ENCODE results near the gene DPM2.
A peak's percentile ranks its signal among the peaks of the same experiment; 100 is the strongest.

The DPM2 gene

DNA sequence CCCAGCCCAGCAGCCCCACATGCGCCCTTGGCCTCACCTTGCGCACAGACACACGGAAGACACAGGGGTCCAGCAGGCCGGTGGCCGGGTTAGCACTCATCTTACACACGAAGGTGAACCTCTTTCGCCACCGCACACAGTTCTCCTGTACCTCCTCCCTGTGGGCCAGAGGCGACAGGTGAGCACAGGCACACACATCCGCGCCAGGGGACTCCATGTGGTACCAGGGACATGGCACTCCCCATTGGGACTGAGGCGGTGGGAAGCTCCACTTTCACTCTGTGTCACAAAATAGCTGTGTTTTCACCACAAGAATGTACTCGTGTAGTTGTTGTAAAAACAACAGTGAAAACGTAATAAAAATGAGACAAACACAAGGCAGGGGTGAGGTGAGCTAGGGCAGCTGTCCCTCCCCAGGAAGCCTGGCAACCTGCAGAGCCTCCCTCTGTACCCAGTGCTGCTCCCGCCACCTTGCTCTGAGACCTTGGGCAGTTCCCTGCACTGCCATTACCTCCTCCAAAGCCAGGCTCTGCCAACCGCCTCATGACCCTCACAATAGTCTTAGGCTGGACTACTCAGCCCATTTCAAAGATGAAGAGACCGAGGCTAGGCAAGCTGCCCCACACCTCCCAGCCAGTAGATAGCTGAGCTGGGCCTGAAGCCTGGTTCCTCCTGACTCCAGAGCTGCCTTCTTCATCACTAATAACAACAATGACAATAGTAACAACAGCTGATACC is 16.3 kb upstream of the DPM2 start:
- no peak for DNase-seq

DNA sequence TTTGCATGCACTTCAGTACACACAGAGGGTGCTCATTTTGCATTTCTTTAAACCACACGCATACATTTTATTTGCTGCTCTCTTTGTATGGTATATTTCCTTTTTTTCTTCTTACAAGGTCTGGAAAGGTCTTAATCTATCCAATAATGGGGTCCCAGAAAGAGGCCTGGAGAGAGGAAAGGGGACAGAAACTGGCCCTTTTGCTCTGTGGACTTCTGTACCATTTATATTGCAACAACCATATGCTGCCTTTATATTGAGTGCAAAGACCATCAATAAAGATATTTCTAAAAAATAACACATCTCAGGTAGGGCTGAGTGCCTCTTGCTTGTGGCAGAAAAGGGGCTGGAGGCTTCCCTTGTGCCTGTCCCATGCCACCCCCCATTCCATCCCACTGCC is 15.5 kb upstream of the DPM2 start:
- no peak for DNase-seq

DNA sequence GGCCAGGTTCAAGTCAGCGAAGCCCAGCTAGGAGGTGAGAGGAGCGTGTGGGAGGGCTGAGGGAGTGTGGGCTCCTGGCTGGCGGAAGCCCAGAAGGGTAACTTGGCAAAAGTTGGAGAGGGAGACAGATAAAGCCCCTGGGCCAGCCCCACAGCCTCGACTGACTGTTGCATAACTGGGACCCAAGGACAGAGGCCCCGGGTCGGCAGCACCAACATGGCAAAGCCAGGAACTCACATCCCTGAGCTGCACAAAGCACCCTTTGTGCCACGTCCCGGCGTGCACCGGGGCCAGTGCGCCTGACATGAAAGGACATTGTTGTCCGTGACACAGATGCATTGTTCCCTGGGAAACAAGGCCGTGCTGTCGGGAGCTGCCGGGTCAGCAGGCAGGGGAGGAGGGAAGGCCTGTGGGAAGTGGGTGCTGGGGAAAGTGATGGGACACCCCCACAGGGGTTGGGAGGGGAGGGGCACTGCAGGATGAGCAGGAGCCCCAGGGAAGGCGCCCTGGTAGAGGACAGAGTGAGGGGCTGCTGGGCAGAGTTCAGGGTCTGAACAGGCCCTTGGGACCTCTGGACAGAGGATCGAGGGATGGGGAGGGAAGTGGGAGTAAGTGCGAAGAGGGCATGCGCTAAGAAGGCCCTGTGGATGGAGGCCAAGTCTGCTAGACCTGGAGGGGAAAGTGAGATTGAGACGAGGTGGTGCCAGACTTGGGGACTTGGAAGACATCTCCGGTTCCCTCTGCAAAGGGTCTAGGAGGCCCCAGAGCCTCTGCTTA is 13.0 kb upstream of the DPM2 start:
- no peak for DNase-seq

DNA sequence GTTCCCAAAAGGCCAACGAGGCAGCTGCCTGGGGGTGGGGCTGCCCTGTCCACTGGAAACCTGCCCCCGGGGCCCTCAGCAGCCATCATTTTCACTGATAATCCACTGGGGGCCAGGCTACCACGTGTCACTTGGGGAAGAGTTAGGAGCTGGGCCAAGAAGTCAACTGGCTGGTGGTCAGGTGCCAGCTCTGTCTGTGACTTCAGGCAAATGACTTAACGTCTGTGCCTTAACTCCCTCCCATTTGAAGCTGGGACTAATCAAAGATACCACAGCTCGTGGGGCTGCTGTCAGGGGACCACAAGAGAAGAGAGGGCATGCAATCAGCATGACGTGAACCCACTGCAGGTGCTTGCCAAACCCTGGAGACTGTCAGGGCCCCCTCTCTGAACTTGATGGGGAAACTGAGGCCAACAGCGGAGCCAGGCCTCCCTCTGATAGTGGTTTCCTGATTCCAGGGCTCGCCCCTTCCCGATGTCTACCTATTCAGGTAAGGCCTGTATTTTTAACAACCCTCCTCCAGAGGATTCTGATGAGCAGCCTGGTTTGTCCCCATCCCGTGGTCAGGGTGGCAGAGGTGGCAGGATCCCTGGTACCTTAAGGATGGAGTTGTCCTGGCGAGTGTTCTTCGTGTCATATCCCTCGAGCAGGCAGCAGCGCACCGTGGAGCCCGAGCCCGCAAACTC is 12.3 kb upstream of the DPM2 start:
- DNase-seq, result no peak

DNA sequence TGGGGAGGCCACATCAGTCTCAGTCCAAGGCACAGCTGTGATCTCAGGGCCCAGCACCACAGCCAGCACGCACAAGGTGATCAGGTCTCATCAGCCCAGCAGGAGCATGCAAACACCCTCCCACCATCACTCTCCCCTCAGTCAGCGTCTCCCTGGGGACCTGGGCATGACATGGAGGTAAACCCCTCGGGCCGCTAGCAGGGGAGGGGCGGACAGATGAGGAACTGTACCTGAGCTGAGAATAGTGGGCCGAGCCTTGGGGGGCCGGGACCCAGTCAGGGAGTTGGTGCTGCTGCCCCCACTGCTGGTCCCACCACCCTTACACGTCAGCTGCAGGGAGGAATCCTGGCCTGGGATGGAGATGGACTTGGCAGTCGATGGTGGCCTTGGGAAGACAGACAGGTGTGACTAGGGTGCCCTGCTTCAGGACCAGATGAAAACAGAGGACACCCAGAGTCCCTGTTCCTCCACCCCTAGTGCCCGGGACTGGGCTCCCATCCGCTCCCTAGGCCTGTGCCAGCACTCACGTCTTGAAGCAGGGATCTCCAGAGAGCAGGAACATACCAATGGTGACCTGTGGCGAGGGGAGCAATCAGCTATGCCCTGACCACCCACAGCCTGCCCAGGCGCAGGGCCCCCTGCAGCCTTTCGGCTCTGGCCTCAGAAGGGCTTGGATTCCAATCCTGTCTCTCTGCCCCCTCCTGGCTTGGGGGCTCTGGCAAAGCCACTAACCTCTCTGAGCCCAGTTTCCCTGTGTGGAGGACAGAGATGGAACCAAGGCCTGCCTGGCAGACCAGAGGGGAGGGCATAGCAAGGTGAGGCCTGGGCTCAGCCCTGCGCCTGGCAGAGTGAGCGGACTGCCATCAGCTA is 10.4 kb upstream of the DPM2 start:
- no peak for DNase-seq

DNA sequence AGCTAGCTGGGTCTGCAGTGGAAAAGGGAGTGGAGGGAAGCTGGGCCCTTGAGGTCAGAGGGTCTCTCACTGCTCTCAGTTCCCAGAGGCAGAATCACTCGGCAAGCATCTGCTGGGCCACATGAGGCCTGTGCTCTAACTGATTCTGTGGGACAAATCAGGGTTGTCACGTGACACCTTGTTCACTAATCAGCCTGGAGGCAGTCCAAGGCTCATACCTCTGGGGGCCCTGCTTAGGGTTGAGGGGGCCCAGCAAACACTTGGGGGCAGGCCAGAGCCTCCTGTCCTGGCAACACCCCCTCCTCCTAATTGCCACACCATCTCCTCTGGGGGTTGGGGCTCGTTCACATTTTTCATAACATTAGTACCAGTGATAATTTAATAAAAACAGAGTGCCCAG is 9.1 kb upstream of the DPM2 start:
- DNase-seq, result no peak

DNA sequence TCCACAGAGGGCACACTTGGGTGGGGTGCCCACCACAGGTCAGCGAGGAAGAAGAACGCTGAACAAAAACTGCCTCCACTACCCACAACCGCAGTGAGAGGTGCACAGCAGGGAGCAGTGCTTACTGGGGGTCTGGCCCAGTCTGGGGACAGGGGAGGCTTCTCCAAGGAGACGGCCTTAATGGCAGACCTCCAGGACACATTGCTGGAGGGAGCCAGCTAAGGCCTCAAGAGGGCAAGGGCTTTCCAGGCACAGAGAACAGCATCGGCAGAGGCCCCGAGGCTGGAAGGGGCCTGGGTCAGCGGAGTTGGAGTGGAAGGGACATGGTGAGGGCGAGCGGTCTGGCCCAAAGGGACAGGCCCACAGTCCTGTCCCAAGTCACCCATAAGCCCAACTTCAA is 8.3 kb upstream of the DPM2 start:
- no peak for DNase-seq

DNA sequence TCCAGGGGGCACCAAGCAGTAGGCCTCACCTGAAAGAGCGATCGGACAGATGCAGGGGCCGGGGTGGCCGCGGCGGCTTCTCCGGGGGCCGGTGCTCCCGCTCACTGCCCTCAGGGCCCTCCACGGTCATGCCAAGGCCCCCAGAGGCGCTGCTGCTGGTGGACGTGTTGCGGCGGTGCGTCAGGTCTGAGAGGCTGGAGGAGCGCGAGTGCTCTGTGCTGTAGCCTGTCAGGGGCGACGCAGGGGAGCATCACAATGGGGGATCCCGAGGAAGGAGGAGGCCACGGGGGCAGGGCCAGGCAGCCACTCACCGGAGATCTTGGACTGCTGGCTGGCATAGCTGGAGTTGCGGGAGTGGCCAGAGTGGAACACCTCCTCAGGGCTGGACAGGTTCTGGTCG is 7.7 kb upstream of the DPM2 start:
- DNase-seq, result no peak

DNA sequence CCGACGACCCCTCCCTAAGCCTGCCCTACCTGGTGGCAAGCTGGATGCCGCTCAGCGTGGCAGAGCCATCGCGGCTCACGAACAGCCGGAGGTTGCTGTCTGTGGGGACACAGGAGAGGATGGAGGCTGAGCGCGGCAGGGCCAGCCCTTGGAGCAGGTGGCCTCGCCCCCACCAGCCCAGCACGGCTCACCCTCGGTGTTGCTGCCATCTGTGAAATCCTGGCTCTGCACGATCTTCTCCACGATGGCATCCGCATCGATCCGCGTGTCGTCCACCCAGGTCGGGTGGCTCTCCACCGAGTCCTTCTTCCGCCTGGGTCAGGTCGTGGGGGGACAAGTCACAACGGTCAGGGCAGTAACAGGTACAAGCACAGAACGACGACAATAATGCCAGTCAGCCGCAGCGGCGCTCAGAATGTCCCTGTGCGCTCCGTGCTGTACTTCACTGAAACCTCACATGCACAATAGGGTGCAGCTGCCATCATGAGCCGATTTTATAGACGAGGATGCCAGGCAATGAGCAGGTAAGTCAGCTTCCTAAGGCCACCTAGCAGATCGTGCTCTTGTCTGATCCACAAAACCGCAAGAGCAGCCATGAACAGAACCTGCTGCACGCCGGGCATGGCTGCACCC is 7.0 kb upstream of the DPM2 start:
- no peak for DNase-seq

DNA sequence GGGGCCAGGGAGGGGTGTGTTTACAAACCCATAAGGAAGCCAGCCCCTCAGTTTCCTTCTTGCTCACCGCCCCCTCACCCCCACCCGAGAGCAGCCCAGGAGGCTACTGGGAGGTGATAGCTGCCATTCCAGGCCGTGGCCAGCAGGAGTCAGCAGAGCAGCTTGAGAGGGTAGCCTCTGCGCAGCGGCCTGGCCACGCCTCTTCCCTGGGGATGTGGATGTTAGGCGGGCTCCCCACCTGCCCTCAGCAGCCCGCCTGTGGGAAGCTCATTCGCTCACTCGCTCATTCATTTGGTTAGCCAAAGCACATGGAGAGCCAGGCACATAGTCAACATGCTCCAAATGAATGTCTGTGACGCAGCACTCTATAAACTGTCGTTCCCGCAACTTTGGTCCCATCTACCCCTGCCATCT is 6.1 kb upstream of the DPM2 start:
- peak; percentile 80 to 84 for DNase-seq

DNA sequence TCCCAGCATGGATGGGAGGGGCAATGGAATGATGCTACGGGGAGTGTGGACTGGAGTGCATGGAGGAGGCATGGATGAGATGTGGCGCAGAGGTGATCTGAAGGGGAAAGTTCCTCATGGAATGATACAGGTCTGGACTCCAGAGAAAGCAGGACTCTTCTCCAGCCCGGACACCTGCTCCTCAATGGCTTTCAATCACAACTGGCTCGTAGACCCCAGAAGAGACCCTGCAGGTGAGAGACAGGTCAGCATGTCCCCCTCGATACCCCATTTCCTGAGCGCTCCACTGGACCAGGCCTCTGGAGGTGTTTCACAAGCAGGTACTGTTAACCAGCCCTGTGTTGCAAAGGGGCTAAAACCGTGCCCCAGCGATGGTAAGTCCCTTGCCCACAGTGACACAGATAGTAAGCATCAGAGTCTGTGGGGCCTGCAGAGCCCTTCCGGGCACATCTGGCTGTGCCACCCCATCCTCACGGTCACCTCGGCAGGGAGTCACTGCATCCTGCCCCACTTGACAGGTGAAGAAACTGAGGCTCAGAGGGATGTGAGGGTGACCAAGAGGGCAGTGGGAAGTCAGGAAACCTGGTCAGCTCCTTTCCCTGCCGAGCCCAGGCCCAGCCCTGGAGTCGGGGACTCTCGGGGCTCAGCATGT is 5.5 kb upstream of the DPM2 start:
- no peak for DNase-seq

DNA sequence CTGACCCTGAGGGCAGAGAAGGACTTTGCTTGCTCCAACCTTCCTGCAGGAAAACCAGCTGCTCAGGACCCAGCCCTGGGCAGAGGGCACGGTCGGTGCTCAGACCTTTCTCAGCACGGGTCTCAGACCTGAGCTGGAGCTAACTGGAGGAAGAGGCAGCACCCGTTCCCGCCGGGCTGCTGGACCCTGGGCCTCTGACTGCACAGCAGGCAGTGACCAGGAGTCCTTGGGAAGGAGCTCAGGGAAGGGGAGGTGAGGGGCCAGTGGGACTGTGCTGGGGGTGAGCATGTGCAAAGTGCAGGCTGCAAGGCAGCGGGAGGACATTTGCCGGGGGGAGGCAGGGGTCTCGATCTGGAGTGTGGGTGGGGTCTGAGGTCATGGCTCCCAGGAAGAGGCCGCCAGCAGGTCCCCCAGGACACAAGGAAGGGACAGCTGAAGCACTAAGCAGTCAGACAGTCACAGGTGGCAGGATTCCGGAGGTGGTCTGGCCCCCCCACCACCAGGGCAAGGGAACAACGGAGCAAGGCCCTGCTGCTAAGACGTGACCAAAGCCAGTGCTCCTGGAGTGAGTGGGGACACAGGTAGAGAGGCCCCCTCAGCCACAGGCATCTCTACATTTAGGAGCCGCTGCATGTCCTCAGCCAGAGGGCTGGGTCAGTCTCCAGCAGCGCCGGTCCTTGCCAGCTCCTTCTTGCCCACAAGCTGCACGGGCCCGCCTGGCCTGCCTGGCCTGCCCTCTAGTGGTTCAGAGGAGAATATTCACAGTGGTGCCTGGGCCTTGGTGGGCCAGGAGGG is 4.8 kb upstream of the DPM2 start:
- DNase-seq, result peak; percentile 54 to 58

DNA sequence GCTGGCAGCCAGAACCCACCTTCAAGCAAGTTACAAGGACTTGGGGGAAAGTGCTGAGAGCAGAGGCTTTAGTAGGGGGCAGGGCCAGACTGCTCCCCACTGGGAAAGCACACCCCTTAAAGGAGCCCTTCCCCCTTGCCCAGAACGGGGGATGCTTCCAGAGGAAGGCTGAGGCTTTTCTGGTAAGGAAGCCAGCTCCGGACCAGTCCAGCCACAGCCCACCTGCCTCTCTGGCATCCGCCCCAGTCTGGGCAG is 4.2 kb upstream of the DPM2 start:
- DNase-seq, result no peak

DNA sequence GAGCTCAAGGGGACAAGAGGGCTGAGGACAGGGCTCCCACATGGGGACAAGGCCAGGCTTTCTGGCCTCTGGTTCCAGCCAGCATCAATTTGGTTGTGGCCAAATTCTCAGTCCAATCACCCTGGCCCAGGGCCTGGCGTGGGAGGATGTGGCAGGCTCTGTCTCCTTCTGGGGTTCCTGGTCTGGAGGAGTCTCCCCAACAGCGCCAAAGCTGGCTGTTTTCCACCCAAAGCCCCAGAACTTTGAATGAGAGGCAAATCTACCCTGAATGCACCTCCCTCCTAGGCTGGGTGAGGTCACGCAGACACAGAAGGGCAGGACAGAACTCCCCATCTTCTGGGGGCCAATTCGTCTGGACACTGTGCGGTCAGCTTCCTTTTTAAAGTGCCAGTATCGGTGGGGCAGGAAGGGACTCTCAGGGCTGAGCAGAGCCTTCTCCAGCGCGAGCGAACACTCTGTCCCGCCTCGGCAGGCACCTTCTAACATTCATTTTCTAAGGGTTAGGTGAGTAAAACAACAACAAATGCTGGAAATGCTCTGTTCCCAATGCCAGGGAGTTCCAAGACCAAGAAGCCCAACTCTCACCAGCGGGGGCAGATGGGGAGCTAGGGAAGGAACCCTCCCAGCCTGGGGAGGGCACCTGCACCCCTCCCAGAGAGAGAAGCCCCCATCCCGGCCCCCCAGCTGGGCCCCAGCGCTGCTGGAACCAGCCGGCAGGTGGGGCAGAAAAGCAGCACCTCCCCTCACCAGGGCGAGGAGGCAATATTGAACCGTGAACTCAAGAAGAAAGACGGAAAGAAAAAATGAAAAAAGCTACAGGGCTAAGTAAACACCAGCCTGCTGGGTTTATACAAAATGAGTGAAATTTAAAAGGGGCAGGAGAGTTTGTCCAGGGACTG is 3.7 kb upstream of the DPM2 start:
- no peak for DNase-seq

DNA sequence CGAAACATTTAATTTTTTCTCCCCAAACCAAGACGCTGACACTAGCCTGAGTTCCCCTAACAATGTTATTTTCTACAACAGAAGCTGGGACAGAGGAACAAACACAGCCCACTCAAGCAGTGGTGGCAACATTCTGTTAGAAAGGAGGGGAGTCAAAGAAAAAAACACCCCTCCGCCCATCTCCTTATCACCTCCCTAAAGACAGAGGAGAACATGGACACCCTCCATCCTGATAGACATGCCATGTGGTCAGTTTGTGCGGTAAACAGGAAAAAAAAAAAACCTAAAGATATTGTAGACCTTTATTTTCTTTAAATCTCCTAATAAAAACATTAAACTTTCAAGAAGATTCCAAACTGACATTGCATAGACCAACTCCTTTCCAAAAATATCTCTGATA is 2.9 kb upstream of the DPM2 start:
- DNase-seq, result no peak

DNA sequence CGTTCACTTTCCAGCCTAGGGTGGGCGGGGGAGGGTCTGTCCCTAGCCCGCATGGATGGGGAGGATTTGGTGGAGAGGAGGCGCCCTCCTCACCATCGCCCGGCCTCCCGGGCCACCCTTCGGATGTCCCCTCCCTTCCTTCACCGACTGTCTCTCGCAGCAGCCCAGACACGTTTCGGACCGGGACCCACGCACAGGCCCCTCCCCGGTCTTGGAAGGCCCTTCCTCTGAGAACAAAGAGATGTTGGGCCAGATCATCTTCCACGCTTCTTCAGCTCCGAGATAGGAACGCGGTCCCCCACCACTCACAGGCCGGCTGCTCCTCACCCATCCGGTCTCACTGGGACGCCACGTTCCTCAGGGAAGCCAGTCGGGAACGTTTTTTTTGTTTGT is 640 bp upstream of the DPM2 start:
- no peak for DNase-seq

DNA sequence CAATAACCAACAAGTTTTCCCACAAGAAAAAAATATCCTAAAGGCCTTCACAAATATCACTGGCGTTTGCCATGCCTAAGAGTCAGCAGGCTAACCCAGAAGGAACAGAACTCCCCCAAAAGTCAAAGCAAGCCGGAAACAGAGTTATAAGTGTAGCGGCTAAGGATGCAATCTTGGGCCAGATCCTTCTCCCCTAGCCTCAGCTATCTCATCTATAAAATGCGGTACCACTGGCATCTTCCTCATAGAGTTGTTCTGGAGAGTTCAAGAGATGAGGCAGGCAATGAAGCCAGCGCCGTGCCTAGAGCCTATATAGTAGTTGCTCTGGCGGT is 632 bp downstream of the DPM2 start:
- no peak for DNase-seq

DNA sequence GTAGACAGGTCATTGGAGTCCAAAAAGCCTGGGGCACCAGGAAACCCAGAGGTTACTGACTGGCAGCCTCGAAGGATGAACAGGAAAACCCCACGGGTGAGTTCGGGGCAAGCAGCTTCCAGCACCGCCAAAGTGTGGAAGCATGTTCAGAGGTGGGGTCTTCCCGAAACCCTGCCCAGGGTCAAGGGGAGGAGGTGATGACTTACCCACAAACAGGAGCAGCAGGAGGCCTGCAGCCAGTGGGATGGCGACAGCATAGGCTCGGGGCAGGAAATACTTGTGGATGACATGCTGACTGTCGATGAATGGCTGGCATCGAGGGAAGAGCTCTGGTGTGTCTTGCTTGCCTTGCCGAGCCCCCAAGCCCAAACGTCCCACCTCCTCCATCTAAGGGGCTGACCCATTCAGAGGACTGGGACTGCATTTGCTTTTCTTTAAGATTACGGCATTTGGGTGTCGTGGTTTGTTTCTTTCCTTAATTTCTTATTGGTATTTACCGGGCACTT is 1.3 kb downstream of the DPM2 start:
- DNase-seq, result no peak

DNA sequence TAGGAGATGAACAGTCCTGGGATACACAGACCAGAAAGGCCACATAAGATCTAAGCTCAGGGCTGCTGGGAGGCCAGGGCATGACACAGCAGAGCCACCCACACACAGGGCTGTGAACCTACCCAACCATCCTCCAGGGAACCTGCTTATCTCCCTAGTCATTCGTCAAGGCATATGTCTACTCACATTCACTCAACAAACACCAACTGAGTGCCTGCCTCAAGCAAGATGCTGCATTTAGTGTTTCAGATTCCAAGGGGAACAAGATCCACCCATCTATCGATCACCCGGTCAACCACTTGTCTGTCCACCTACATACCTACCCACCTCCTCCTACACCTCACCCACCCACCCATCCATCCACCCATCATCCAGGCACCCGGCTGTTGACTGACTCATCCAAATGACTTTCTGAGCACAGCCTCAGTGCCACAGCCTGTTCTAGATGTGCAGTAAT is 1.9 kb downstream of the DPM2 start:
- DNase-seq, result no peak

DNA sequence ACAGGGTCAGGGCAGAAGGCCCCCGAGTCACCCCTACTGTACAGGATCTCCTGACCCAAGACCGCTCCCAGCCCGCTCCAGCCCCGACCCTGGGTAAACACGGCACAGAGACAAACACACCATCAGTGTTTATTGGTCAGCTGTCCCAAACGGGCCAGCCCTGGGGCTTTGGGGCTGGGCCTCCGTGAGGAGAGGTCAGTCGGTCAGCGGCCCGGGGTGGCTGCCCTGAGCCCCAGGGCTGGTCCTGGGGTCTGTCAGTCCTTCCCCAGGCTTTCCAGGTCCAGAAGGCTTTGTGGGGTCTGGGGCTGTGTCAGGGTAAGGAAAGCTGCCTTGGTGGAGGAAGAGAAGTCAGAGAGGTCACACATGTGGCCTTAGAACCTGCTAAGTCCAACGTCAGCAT is 2.7 kb downstream of the DPM2 start:
- DNase-seq, result no peak
